NCI-H2081 treated with DMSO at 0.1 percent for 48 hours (cell line): ENCODE results near the gene FAM219A.

Experiments
- DNase-seq: peaks from one replicate; lab custom pipeline; 2025; lab: John Stamatoyannopoulos, UW

The FAM219A gene

GRCh38 chr9:34458013-34458958 lies at the start of gene FAM219A, which contains the start of gene DNAI1:
TSS of gene FAM219A (minus strand) at chr9:34458570. CDS start at chr9:34458263, 307 bp downstream.
TSS of gene DNAI1 (plus strand) at chr9:34458805. CDS start at chr9:34459006, 201 bp downstream.
- peak; percentile 95 for DNase-seq

- DNase-seq: no peak
These were observed 49.6 kb upstream of the FAM219A start for GRCh38 chr9:34507966-34508365.

- DNase-seq: no peak
These were observed 49.2 kb upstream of the FAM219A start for GRCh38 chr9:34507556-34507955.

- no peak for DNase-seq
These were observed 48.3 kb upstream of the FAM219A start for GRCh38 chr9:34506623-34507022.

- no peak for DNase-seq
These were observed 47.2 kb upstream of the FAM219A start for GRCh38 chr9:34505370-34506120.

GRCh38 chr9:34503406-34503805 lies 45.0 kb upstream of the FAM219A start:
- DNase-seq: no peak

- no peak for DNase-seq
These were observed 44.5 kb upstream of the FAM219A start for GRCh38 chr9:34502891-34503290.

GRCh38 chr9:34502471-34502870 lies 44.1 kb upstream of the FAM219A start:
- no peak for DNase-seq

GRCh38 chr9:34501889-34502425 lies 43.6 kb upstream of the FAM219A start:
- DNase-seq: no peak

GRCh38 chr9:34501372-34501771 lies 43.0 kb upstream of the FAM219A start:
- DNase-seq: no peak

- peak; percentile 14 for DNase-seq
These were observed 42.4 kb upstream of the FAM219A start for GRCh38 chr9:34500623-34501267.

- DNase-seq: no peak
These were observed 40.7 kb upstream of the FAM219A start for GRCh38 chr9:34499076-34499475.

- DNase-seq: no peak
These were observed 40.2 kb upstream of the FAM219A start for GRCh38 chr9:34498553-34498952.

GRCh38 chr9:34496149-34496712 lies 37.9 kb upstream of the FAM219A start:
- no peak for DNase-seq

GRCh38 chr9:34493972-34494535 lies 35.7 kb upstream of the FAM219A start:
- no peak for DNase-seq

- no peak for DNase-seq
These were observed 33.7 kb upstream of the FAM219A start for GRCh38 chr9:34492051-34492450.

GRCh38 chr9:34491596-34491995 lies 33.2 kb upstream of the FAM219A start:
- no peak for DNase-seq

GRCh38 chr9:34490760-34491159 lies 32.4 kb upstream of the FAM219A start:
- DNase-seq: no peak

GRCh38 chr9:34490360-34490759 lies 32.0 kb upstream of the FAM219A start:
- no peak for DNase-seq

- no peak for DNase-seq
These were observed 28.2 kb upstream of the FAM219A start for GRCh38 chr9:34486572-34486971.

GRCh38 chr9:34485822-34486221 lies 27.5 kb upstream of the FAM219A start:
- DNase-seq: no peak
